Spinal cord (tissue), 10 donors: Measurements from ENCODE around the gene DNAL1. TPM values are rescaled to one million over a fixed set of nuclear protein-coding genes. Genes with fewer than 3 reads are reported as not detected.
"Not testable (repeated sequence)": the region's sequence is repeated elsewhere in the genome, so short reads cannot be mapped to it uniquely, and the experiment has no call there.

Source experiments
- DNase-seq, 6 donors: peaks; one replicate each; pipeline versions ENCODE4 v3.0.0 to v3.0.0-alpha.2; 2013 to 2015; ENCODE audit warnings: low spot score in 6 of 6, low read depth in 4 of 6
- H3K27ac ChIP-seq: one replicate; pipeline ENCODE4 v1.5.1; 2013; ENCODE audit warnings: low read depth, low read length, control low read depth
- H3K27me3 ChIP-seq: one replicate; pipeline ENCODE4 v1.6.1; 2013; ENCODE audit warnings: low read length; ENCODE audit not compliant: control insufficient read depth, insufficient read depth
- H3K36me3 ChIP-seq: one replicate; pipeline ENCODE4 v1.6.1; 2013; ENCODE audit warnings: low read length; ENCODE audit not compliant: control insufficient read depth, insufficient read depth
- H3K4me1 ChIP-seq: one replicate; pipeline ENCODE4 v1.6.1; 2013; ENCODE audit warnings: low read length; ENCODE audit not compliant: control insufficient read depth, insufficient read depth
- H3K4me3 ChIP-seq: one replicate; pipeline ENCODE4 v1.5.1; 2013; ENCODE audit warnings: low read depth, low read length, control low read depth
- H3K9me3 ChIP-seq: one replicate; pipeline ENCODE4 v1.6.1; 2013; ENCODE audit warnings: low read length; ENCODE audit not compliant: control insufficient read depth, insufficient read depth
- WGBS: methylation state at CpG from one replicate; pipeline ENCODE4 v1.1.5; 2013; ENCODE audit warnings: missing lambda C conversion rate; ENCODE audit not compliant: insufficient coverage; 5-methylcytosine and 5-hydroxymethylcytosine counted together
- polyA plus RNA-seq, 2 donors: library from polyadenylated mRNA; unstranded; fragments of 120-200 nt; gene quantifications; one replicate each; pipeline ENCODE4 v1.2.1, GENCODE V29; 2013; ENCODE audit not compliant: insufficient read length in 2 of 2
- total RNA-seq, 2 donors: library from RNA; depleted of rRNA in 1 of 2; stranded (reverse); fragments of 120-200 nt in 1 of 2; fragments of >200 nt in 1 of 2; gene quantifications; one replicate each; pipeline versions ENCODE4 v1.2.3 to v1.2.4, GENCODE V29; 2013 to 2014
- donor health status: healthy.

The DNAL1 gene
- total and polyA plus RNA-seq, 4 donors: 15.4 to 26.0 (median 20.2) TPM

- WGBS: 93% methylated on average over 1 of the region's 2 CpGs
- no peak overlapping the region for H3K27ac ChIP-seq
- no peaks in the 10 kb centered on the region for H3K4me1 ChIP-seq
- peaks cover 16% of the 10 kb centered on the region for H3K36me3 ChIP-seq
- no peak overlapping the region for H3K4me3 ChIP-seq
- H3K9me3 ChIP-seq: no peaks in the 10 kb centered on the region
- H3K27me3 ChIP-seq: no peaks in the 10 kb centered on the region
- no peak for DNase-seq
Measured at GRCh38 chr14:73694083-73694482, 49.3 kb downstream of the DNAL1 start.

GRCh38 chr14:73695082-73695481 is 50.3 kb downstream of the DNAL1 start:
- Histone ChIP-seq H3K4me3 (no peak overlapping the region), H3K27me3 (no peaks in the 10 kb centered on the region), H3K27ac (no peak overlapping the region), H3K4me1 (no peaks in the 10 kb centered on the region), H3K9me3 (no peaks in the 10 kb centered on the region), H3K36me3 (peaks cover 16% of the 10 kb centered on the region)
- WGBS: no CpG with 5 or more reads among the region's 2 CpGs
- DNase-seq: no peak

GRCh38 chr14:73695997-73696396 is 51.2 kb downstream of the DNAL1 start:
- H3K27ac ChIP-seq: no peak overlapping the region
- H3K4me1 ChIP-seq: no peaks in the 10 kb centered on the region
- no peak for DNase-seq
- peaks cover 13% of the 10 kb centered on the region for H3K36me3 ChIP-seq
- no peaks in the 10 kb centered on the region for H3K9me3 ChIP-seq
- WGBS: no CpG with 5 or more reads among the region's 2 CpGs
- H3K4me3 ChIP-seq: no peak overlapping the region
- H3K27me3 ChIP-seq: no peaks in the 10 kb centered on the region

- DNase-seq: no peak
- no peaks in the 10 kb centered on the region for H3K9me3 ChIP-seq
- WGBS: no CpG with 5 or more reads among the region's 2 CpGs
- no peak overlapping the region for H3K4me3 ChIP-seq
- peaks cover 10% of the 10 kb centered on the region for H3K36me3 ChIP-seq
- H3K27ac ChIP-seq: no peak overlapping the region
- no peaks in the 10 kb centered on the region for H3K4me1 ChIP-seq
- no peaks in the 10 kb centered on the region for H3K27me3 ChIP-seq
Measured at GRCh38 chr14:73696466-73697400, 51.9 kb downstream of the DNAL1 start.

GRCh38 chr14:73700325-73700724 is 55.5 kb downstream of the DNAL1 start:
- no peak for DNase-seq

GRCh38 chr14:73708076-73708475 is 63.3 kb downstream of the DNAL1 start:
- not testable (repeated sequence) for H3K36me3 ChIP-seq, H3K27me3 ChIP-seq, H3K4me1 ChIP-seq, H3K27ac ChIP-seq, H3K4me3 ChIP-seq, DNase-seq, H3K9me3 ChIP-seq
- 87% methylated on average over 4 of the region's 4 CpGs for WGBS

More at GRCh38 chr14:73700325-73700724, 55.5 kb downstream of the DNAL1 start:
- no peaks in the 10 kb centered on the region for H3K4me1 ChIP-seq
- WGBS: no CpG with 5 or more reads among the region's 1 CpG
- H3K27me3 ChIP-seq: no peaks in the 10 kb centered on the region
- H3K4me3 ChIP-seq: no peak overlapping the region
- no peak overlapping the region for H3K27ac ChIP-seq
- no peaks in the 10 kb centered on the region for H3K9me3 ChIP-seq
- H3K36me3 ChIP-seq: no peaks in the 10 kb centered on the region

- no peak overlapping the region for H3K27ac ChIP-seq
- no peaks in the 10 kb centered on the region for H3K9me3 ChIP-seq
- 90% methylated on average over 5 of the region's 8 CpGs for WGBS
- no peak for DNase-seq
- no peak overlapping the region for H3K4me3 ChIP-seq
- peaks cover 8% of the 10 kb centered on the region for H3K4me1 ChIP-seq
- peaks cover 3% of the 10 kb centered on the region for H3K36me3 ChIP-seq
- H3K27me3 ChIP-seq: no peaks in the 10 kb centered on the region
Measured at GRCh38 chr14:73709904-73710469, 65.2 kb downstream of the DNAL1 start.

- no peak overlapping the region for H3K27ac ChIP-seq
- H3K9me3 ChIP-seq: no peaks in the 10 kb centered on the region
- 73% methylated on average over 4 of the region's 5 CpGs for WGBS
- no peak overlapping the region for H3K4me3 ChIP-seq
- H3K27me3 ChIP-seq: no peaks in the 10 kb centered on the region
- H3K4me1 ChIP-seq: peaks cover 10% of the 10 kb centered on the region
- peaks cover 3% of the 10 kb centered on the region for H3K36me3 ChIP-seq
- DNase-seq: no peak
Measured at GRCh38 chr14:73710737-73711136, 66.0 kb downstream of the DNAL1 start.

GRCh38 chr14:73712071-73712506 is 67.3 kb downstream of the DNAL1 start:
- WGBS: 7% methylated on average over 9 of the region's 11 CpGs
- Histone ChIP-seq H3K9me3 (no peaks in the 10 kb centered on the region), H3K27ac (peak overlapping the region; percentile 98), H3K27me3 (no peaks in the 10 kb centered on the region), H3K4me1 (peaks cover 13% of the 10 kb centered on the region), H3K4me3 (peak overlapping the region; percentile 79), H3K36me3 (peaks cover 3% of the 10 kb centered on the region)
- peak in 1 of 6 donors; percentile 43 for DNase-seq
